Breast epithelium (tissue), 3 donors: Measurements from ENCODE around the gene MIER3.

Experiments
- CTCF ChIP-seq, 3 donors: fragments of 450-650 bp; IDR thresholded peaks; one replicate each; pipeline ENCODE4 v1.5.1; 2016 to 2017; ENCODE audit warnings: antibody characterized with exemption in 3 of 3, mild to moderate bottlenecking in 3 of 3, moderate library complexity in 3 of 3
- POLR2A ChIP-seq: fragments of 450-650 bp; IDR thresholded peaks from one replicate; pipeline ENCODE4 v1.6.1; 2016; ENCODE audit warnings: antibody characterized with exemption, mild to moderate bottlenecking, moderate library complexity
- POLR2AphosphoS5 ChIP-seq, 3 donors: sonication (generic); formaldehyde crosslinking; IDR thresholded peaks; one replicate each; pipeline ENCODE4 v1.6.1; 2017; ENCODE audit warnings: antibody characterized with exemption in 3 of 3

DNA sequence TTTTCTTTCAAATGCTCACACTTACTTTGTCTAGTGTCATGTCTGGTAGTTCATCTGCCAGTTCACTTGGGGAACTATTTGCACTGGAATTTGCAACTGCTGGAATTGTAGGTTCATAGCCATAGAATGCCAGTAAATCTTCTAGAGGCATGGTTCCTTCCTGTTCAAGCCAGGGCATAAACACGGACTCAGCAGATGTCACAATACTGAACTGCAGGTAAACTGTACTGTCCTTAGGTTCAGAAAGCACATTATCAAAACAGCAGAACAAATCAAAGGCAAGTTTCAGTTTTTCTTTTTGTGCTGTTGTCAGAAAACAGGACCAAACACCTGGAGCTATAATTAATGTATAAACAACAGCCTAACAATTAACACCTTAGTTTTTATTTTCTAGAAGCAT, 13.1 kb downstream of the MIER3 start:
- TF ChIP-seq POLR2AphosphoS5 (IDR thresholded peaks at IDR 0.05) (no peak), CTCF (IDR thresholded peaks at IDR 0.05) (no peak), POLR2A (no peak)
